ENCODE data around the gene SLC15A5.

Gene SLC15A5

DNA sequence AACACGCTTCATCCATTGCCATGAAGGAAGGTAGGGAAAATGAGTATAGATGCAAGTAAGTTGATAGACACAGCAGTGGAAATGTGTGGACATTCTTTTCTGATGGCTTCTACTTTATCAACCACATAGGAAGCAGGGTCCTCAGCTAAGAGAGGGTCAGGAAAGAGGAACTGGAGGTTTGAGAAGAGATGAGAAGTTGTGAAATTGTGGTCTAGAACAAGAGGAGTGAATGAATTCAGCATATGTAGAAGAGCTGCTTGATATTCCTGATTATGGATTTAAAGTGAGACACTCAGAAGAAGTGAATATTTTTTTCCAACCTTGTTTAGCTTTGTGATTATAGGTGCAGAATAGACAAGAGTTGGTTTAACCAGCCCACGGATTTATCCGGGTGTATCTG is 128.5 kb downstream of the SLC15A5 start (continued):
- TF ChIP-seq TSHZ2 (CRISPR knock-in tag; IDR thresholded peaks at IDR 0.05) = no peak
- TF ChIP-seq, protein P1, sequence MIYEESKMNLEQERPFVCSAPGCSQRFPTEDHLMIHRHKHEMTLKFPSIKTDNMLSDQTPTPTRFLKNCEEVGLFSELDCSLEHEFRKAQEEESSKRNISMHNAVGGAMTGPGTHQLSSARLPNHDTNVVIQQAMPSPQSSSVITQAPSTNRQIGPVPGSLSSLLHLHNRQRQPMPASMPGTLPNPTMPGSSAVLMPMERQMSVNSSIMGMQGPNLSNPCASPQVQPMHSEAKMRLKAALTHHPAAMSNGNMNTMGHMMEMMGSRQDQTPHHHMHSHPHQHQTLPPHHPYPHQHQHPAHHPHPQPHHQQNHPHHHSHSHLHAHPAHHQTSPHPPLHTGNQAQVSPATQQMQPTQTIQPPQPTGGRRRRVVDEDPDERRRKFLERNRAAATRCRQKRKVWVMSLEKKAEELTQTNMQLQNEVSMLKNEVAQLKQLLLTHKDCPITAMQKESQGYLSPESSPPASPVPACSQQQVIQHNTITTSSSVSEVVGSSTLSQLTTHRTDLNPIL (CRISPR knock-in tag; IDR thresholded peaks at IDR 0.05; ENCODE audit: low read depth) = no peak

Data from SK-N-SH treated with all-trans-retinoic acid at 6 μM for 48 hours (cell line).